Endothelial cell of umbilical vein (primary cell): ENCODE results near the gene GGA2.

Experiments
- EZH2 ChIP-seq: IDR thresholded peaks from 2 replicates; pipeline ENCODE4 v1.6.1; 2012; ENCODE audit warnings: borderline replicate concordance, low read depth, mild to moderate bottlenecking, moderate library complexity, low read length, inconsistent platforms; ENCODE audit not compliant: severe bottlenecking
- FOS ChIP-seq: IDR thresholded peaks from 2 replicates; pipeline ENCODE4 v1.6.1; 2011; ENCODE audit warnings: mild to moderate bottlenecking, low read length, moderate library complexity, borderline replicate concordance; ENCODE audit not compliant: insufficient read depth
- POLR2A ChIP-seq: IDR thresholded peaks from 2 replicates; pipeline ENCODE4 v1.6.1; 2012; ENCODE audit warnings: low read depth, mild to moderate bottlenecking, control low read depth, low read length
- TF ChIP-seq, protein P1 (sequence below), 2 donors: IDR thresholded peaks; 1 replicate in 1 of 2; 2 replicates in 1 of 2; pipeline ENCODE4 v1.5.1; 2011; ENCODE audit warnings: low read length in 2 of 2, mild to moderate bottlenecking in 2 of 2, moderate library complexity in 2 of 2, control low read depth in 1 of 2, inconsistent platforms in 1 of 2, low read depth in 1 of 2; ENCODE audit not compliant: insufficient read depth in 1 of 2; ENCODE audit errors: extremely low read depth in 1 of 2

- TF ChIP-seq, protein P1, sequence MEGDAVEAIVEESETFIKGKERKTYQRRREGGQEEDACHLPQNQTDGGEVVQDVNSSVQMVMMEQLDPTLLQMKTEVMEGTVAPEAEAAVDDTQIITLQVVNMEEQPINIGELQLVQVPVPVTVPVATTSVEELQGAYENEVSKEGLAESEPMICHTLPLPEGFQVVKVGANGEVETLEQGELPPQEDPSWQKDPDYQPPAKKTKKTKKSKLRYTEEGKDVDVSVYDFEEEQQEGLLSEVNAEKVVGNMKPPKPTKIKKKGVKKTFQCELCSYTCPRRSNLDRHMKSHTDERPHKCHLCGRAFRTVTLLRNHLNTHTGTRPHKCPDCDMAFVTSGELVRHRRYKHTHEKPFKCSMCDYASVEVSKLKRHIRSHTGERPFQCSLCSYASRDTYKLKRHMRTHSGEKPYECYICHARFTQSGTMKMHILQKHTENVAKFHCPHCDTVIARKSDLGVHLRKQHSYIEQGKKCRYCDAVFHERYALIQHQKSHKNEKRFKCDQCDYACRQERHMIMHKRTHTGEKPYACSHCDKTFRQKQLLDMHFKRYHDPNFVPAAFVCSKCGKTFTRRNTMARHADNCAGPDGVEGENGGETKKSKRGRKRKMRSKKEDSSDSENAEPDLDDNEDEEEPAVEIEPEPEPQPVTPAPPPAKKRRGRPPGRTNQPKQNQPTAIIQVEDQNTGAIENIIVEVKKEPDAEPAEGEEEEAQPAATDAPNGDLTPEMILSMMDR (IDR thresholded peaks at IDR 0.05; ENCODE audit: extremely low read depth in 1 of 2, insufficient read depth in 1 of 2, low read depth in 1 of 2, low read length in 2 of 2), result no peak
- TF ChIP-seq POLR2A (no peak), FOS (no peak), EZH2 (no peak)
Observed at GRCh38 chr16:23505180-23505665, 5.1 kb downstream of the GGA2 start.
